Stimulated activated CD4-positive, alpha-beta T cell treated with anti-CD3 and anti-CD28 coated beads, Interleukin-2, amount 100 ng/mL, for 4 hours (primary cell): ENCODE data around the gene DTD2.

Experiments
- DNase-seq: peaks from one replicate; pipeline ENCODE4 v3.0.0-alpha.2; 2020; ENCODE audit warnings: low read depth

The DTD2 gene

DNA sequence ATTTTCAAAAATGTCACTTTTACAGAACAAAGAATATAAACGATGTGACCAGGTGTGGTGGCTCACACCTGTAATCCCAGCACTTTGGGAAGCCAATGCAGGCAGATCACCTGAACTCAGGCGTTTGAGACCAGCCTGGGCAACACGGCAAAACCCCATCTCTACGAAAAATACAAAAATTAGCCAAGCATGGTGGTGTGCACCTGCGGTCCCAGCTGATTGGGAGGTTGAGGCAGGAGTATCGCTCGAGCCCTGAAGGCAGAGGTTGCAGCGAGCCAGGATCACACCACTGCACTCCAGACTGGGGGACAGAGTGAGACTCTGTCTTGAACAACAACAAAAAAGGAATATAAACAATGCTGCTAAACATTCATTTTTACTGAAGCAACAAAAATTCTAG is 52.2 kb downstream of the DTD2 start:
- no peak for DNase-seq

GRCh38 chr14:31403707-31404106 is 53.6 kb downstream of the DTD2 start:
- no peak for DNase-seq

GRCh38 chr14:31402764-31403439 is 54.4 kb downstream of the DTD2 start:
- no peak for DNase-seq

DNA sequence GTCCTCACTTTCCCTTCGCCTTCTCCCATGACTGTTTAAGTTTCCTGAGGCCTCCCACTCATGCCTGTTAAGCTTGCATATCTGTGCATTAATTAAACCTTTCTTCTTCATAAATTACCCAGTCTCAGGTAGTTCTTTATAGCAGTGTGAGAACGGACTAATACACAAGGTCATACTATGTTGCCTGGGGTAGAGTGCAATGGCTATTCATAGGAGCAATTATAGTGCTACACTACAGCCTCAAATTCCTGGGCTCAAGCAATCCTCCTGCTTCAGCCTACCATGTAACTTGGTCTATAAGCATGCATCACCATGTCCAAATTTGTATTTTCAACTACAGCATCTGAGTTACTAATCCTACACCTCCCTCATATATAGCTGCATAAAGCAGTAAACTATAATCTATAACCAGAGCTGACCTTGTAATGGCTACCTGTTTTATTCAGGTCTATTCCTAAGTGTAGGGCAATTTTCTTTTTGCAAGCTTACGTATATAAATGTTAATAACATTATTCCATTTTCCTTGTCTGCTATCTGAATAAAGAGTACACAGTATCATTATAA is 55.9 kb downstream of the DTD2 start:
- DNase-seq, result no peak

GRCh38 chr14:31400031-31400638 is 57.2 kb downstream of the DTD2 start:
- DNase-seq, result no peak
